HG02973 (cell line): ENCODE data around the gene MUC20.
"Not testable (repeated sequence)": the region's sequence is repeated elsewhere in the genome, so short reads cannot be mapped to it uniquely, and the experiment has no call there.

ENCODE experiments used
- ATAC-seq: cut with Tn5 transposase; IDR thresholded peaks from one replicate; pipeline ENCODE4 v1.9.1; 2021; ENCODE audit warnings: moderate library complexity; ENCODE audit not compliant: unreplicated experiment

The MUC20 gene

GRCh38 chr3:195728789-195729188, 8.0 kb downstream of the MUC20 start:
- ATAC-seq, result not testable (repeated sequence)

- ATAC-seq, result no peak
These were observed 8.9 kb downstream of the MUC20 start for GRCh38 chr3:195729476-195730251.

DNA sequence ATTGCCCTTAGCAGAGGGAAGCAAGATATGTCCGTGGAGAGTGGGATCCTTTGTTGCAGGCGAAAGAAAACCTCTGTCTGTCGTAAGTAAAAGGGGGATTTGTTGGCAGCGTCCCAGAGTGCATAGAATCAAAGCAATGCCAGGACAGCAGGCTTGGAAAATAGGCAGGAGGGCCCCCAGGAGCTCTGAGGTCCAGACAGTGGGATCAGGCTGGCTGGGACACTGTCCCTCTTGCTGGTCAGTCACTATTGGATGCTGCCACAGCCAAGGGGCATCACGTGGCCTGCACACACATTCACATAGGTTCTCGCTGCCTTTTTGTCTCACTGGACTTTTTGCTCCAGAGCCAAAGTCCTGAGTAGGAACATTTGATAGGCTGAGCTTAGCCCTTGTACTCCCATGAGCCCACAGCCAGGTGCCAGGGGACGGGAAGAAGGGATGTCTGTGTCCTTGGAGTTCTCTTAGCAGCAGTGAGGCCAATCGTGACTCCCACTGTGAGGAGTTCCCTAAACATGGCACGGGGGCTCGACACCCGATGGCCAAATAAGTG, 10.7 kb downstream of the MUC20 start:
- no peak for ATAC-seq

DNA sequence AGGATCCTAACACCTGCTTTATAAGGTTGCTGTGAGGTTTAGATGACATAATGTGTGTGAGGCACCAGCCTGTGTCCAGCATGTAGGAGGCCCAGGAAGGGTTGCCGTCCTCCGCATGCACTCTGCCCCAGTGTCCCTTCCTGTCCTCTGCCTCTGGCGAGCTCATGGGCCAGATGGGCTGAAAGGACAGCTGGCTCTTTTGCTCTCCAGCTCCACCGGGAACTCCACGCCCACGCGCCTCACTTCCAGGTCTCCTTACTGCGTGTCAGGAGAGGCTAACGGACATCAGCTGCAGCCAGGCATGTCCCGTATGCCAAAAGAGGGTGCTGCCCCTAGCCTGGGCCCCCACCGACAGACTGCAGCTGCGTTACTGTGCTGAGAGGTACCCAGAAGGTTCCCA, 12.2 kb downstream of the MUC20 start:
- no peak for ATAC-seq

DNA sequence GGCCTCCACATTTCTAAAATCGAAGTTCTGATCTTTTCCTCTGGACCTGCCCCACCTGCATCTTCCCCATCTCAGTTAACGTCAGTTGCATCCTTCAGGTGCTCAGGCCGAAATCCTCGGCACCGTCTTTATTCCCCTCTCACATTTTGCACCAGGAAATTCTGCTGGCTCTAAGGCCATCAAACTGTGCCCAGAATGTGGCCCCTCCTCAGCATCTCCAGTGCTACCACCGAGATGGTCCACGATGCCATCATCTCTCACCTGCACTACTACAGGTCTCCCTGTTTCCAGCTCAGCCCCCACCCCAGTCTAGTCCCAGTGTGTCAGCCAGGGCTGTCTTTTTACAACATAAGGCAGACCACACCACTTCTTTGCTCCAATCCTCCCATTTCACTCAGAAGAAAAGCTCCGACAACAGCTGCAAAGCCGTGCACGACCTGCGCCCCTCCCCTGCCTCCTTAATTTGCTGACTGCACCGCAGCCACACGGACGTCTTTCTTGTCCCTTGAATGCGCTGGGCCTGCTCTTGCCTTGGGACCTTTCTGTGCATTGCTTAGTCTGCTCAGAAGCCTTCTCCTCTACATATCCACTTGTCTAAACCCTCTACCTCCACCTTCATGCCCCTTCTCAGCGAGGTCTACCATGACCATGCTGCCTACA, 14.4 kb downstream of the MUC20 start:
- no peak for ATAC-seq

GRCh38 chr3:195736866-195737490, 16.2 kb downstream of the MUC20 start:
- no peak for ATAC-seq

- not testable (repeated sequence) for ATAC-seq
These were observed 17.0 kb downstream of the MUC20 start for GRCh38 chr3:195737782-195738181.

- ATAC-seq, result no peak
These were observed 17.7 kb downstream of the MUC20 start for GRCh38 chr3:195738274-195739044.

GRCh38 chr3:195739561-195740111, 18.9 kb downstream of the MUC20 start:
- no peak for ATAC-seq

- ATAC-seq, result no peak
These were observed 23.7 kb downstream of the MUC20 start for GRCh38 chr3:195744437-195744836.

DNA sequence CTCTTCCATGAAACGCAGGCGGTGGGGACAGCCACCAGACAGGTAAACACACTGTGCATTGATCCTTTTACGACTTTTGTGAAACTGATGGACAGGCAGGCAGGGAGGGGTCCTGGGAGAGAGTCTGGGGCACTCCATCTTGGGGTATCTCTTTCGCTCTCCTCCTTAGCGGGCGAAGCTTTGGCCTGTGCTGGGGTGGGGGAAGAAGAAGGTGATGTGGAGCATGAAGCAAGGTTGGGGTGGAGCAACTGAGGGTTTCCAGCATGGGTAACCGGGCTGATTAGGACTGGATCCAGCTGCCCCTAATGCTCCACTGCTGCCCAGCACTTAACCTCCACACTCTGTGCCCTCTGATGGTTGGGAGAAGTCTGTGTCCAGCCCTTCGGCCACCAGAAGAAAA, 25.6 kb downstream of the MUC20 start:
- no peak for ATAC-seq

DNA sequence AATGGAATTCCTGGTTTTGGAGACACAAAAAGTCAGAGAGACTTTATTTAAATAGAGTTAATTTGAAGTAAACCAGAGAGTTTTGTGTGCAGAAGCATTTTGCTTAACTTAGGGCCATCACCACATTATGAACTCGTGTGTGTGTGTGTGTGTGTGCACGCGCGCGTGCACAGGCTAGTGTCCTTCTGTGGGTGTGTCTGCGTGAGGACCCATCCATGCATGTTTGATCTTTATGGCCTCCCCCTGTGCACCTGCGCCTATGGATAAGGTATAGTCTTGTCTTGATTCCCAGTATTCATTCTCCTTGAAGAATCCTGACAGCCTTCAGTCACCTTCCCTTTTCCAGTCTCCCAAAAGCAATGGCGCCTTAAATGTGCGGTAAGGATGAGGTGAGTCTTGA, 26.0 kb downstream of the MUC20 start:
- ATAC-seq, result no peak

- ATAC-seq, result no peak
These were observed 27.9 kb downstream of the MUC20 start for GRCh38 chr3:195748661-195749060.

GRCh38 chr3:195749101-195749500, 28.3 kb downstream of the MUC20 start:
- ATAC-seq, result not testable (repeated sequence)

- no peak for ATAC-seq
These were observed 30.2 kb downstream of the MUC20 start for GRCh38 chr3:195750797-195751520.

GRCh38 chr3:195751560-195751959, 30.8 kb downstream of the MUC20 start:
- ATAC-seq, result no peak

GRCh38 chr3:195752066-195752465, 31.3 kb downstream of the MUC20 start:
- ATAC-seq, result no peak

DNA sequence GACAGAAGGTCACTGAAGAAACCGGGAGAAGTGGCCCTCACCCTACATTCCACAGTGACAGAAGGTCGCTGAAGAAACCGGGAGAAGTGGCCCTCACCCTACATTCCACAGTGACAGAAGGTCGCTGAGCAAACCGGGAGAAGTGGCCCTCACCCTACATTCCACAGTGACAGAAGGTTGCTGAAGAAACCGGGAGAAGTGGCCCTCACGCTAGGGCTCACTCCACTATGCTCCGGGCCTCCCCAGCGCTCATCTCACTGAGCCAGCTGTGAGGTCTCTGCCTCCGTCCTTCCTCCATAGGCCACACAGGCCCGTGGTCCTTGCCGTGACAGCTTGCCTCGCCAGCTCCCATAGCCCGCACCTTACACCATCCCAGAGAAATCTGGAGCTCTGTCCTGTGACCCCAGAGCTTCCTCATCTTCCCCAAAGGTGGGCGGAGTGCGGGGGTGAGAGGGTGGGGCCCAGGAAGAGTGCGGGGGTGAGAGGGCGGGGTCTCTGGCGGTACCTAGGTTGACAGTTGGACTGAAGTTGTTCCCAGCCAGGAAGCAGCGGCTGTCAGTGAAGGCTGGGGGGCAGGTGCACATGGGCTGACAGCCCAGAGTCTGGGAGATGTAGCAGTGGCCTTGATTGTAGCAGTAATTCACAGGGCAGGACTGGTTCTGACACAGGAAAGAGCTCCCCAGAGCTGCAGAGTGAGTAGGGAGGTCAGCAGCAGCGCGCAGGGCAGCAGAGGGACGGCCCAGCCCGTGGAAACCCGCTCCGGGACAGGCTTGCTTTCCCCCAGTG, 32.0 kb downstream of the MUC20 start:
- no peak for ATAC-seq

- no peak for ATAC-seq
These were observed 32.8 kb downstream of the MUC20 start for GRCh38 chr3:195753581-195753980.
